ENCODE measurements around the gene LMF2. TPM values are rescaled to one million over a fixed set of nuclear protein-coding genes. Genes with fewer than 3 reads are reported as not detected.

LMF2 gene
- total RNA-seq, 6 experiments from 2014 or later: 110 to 133 (median 118) TPM

- H3K4me1 Mint-ChIP-seq (ENCODE audit: low read depth): peaks cover 13% of the 10 kb centered on the region
- no peak for TF ChIP-seq CTCF (IDR thresholded peaks at IDR 0.05)
- H3K9me3 Mint-ChIP-seq: no peaks in the 10 kb centered on the region
- H3K36me3 Mint-ChIP-seq (ENCODE audit: low read depth): no peaks in the 10 kb centered on the region
- H3K27ac Mint-ChIP-seq: no peak overlapping the region
- DNase-seq: no peak
- peaks cover 7% of the 10 kb centered on the region for H3K27me3 Mint-ChIP-seq (ENCODE audit: insufficient read depth)
- H3K4me3 Mint-ChIP-seq: no peak overlapping the region; the same call in 1 of the 2 replicates
These were observed 25.1 kb downstream of the LMF2 start for GRCh38 chr22:50482107-50483074.

DNA sequence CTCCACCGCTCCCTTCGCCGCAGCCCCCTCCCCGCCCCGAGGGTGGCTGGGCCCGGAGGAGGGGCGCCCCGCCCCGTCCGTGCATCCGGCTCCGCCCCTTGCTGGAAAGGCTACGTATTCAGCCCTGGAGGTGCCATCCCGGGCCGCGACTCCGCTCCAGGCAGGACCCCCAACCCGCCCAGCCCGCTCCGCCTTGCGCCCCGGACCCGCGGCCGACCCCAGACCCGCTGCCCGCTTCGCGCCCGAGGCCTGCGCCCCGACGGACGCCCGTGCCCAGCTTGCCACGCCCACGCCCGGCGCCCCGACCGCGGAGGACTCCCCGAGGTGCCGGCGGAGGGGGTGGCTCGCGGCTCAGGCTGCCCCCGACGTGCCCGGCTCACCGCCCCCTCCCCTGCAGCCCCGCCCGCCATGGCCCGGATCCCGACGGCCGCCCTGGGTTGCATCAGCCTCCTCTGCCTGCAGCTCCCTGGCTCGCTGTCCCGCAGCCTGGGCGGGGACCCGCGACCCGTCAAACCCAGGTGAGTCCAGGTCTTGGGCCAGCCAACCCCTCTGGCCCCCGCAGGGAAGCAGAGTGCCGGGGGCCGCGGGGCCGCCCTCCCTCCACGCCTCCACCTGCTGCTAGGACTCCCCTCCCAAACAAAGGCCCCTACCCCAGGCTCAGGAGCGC, 25.9 kb downstream of the LMF2 start, which contains the start of gene ADM2:
ADM2 (plus strand) TSS at position 104 of the 667 bp plus-strand sequence; CDS start at position 409, 305 bp downstream.
- Mint-ChIP-seq H3K27me3 (ENCODE audit: insufficient read depth) (peaks cover 8% of the 10 kb centered on the region), H3K36me3 (ENCODE audit: low read depth) (no peaks in the 10 kb centered on the region), H3K4me3 (no peak within 1 kb of the TSS; the same call in 1 of the 2 replicates), H3K27ac (no peak within 1 kb of the TSS), H3K4me1 (ENCODE audit: low read depth) (peaks cover 15% of the 10 kb centered on the region), H3K9me3 (no peaks in the 10 kb centered on the region)
- no peak for TF ChIP-seq CTCF (IDR thresholded peaks at IDR 0.05)
- DNase-seq: no peak

DNA sequence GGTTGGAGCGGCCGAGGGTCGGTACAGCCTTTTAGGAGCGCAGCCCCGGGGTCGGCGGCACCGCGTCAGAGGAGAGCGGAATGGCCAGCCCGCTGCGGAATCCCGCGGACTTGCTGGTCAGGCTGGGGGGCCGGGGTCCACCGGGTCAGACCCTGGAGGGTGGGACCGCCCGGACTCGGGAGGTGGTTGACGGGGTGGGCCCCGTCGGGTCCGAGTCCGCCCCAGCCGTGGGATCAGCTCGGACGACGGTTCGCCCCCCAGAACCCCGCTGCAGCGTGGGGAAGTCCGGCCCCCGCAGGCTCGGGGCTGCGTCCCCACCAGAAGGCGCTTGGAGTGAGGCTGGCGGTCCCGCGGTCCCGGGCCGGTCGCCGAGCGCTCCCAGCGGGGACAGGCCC, 26.5 kb downstream of the LMF2 start:
- H3K4me3 Mint-ChIP-seq: no peak overlapping the region
- H3K36me3 Mint-ChIP-seq (ENCODE audit: low read depth): no peaks in the 10 kb centered on the region
- no peak for DNase-seq
- H3K9me3 Mint-ChIP-seq: no peaks in the 10 kb centered on the region
- H3K27me3 Mint-ChIP-seq (ENCODE audit: insufficient read depth): peaks cover 8% of the 10 kb centered on the region
- TF ChIP-seq CTCF (IDR thresholded peaks at IDR 0.05): no peak
- peaks cover 11% of the 10 kb centered on the region for H3K4me1 Mint-ChIP-seq (ENCODE audit: low read depth)
- H3K27ac Mint-ChIP-seq: no peak overlapping the region

DNA sequence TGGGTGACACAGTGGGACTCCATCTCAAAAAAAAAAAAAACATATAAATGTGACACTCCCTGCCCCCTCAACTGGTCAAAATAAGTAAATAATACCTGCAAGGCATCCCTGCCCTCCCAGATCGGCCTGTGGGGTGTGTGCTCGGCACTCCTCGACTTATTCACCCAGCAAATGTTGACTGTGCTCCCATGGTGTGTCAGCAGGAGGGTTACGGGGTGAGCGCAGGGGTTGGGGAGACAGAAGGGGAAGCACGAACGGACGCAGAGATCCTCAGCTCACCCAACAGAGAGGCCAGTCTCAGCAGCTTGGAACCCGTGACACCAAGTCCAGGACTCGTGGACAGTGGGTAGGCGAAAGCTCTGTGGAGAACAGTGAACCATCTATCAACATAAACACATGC, 27.8 kb downstream of the LMF2 start:
- Mint-ChIP-seq H3K27me3 (ENCODE audit: insufficient read depth) (peaks cover 8% of the 10 kb centered on the region), H3K4me3 (no peak overlapping the region), H3K27ac (no peak overlapping the region), H3K4me1 (ENCODE audit: low read depth) (peaks cover 9% of the 10 kb centered on the region), H3K9me3 (no peaks in the 10 kb centered on the region), H3K36me3 (ENCODE audit: low read depth) (no peaks in the 10 kb centered on the region)
- TF ChIP-seq CTCF (IDR thresholded peaks at IDR 0.05): no peak
- no peak for DNase-seq

- peaks cover 24% of the 10 kb centered on the region for H3K4me1 Mint-ChIP-seq (ENCODE audit: low read depth)
- no peak overlapping the region for H3K4me3 Mint-ChIP-seq
- H3K27me3 Mint-ChIP-seq (ENCODE audit: insufficient read depth): peaks cover 10% of the 10 kb centered on the region
- no peak for DNase-seq
- no peak overlapping the region for H3K27ac Mint-ChIP-seq
- H3K36me3 Mint-ChIP-seq (ENCODE audit: low read depth): no peaks in the 10 kb centered on the region
- no peak for TF ChIP-seq CTCF (IDR thresholded peaks at IDR 0.05)
- no peaks in the 10 kb centered on the region for H3K9me3 Mint-ChIP-seq
These were observed 29.6 kb downstream of the LMF2 start for GRCh38 chr22:50477923-50478322.

All from HFFc6 (cell line).